ENCODE measurements around the gene HMGCS1. TPM values are rescaled to one million over a fixed set of nuclear protein-coding genes. Genes with fewer than 3 reads are reported as not detected.

HMGCS1 gene
- total RNA-seq, 1 donor from 2014 or later: 86.9 TPM

GRCh38 chr5:43305948-43306565 lies 7.2 kb downstream of the HMGCS1 start:
- H3K27ac Mint-ChIP-seq (ENCODE audit: unreplicated experiment): peak overlapping the region; percentile 53
- H3K9me3 Mint-ChIP-seq (ENCODE audit: low read depth): no peaks in the 10 kb centered on the region
- peaks cover 73% of the 10 kb centered on the region for H3K4me1 Mint-ChIP-seq (ENCODE audit: low read depth)
- no peak overlapping the region for H3K4me3 Mint-ChIP-seq (ENCODE audit: unreplicated experiment)
- no peak for DNase-seq (ENCODE audit: low spot score)
- TF ChIP-seq CTCF (IDR thresholded peaks at IDR 0.05): peak; percentile 91
- no peaks in the 10 kb centered on the region for H3K36me3 Mint-ChIP-seq (ENCODE audit: low read depth)
- no peaks in the 10 kb centered on the region for H3K27me3 Mint-ChIP-seq (ENCODE audit: low read depth)

GRCh38 chr5:43304525-43304924 lies 8.7 kb downstream of the HMGCS1 start:
- Mint-ChIP-seq H3K4me1 (ENCODE audit: low read depth) (peaks cover 63% of the 10 kb centered on the region), H3K36me3 (ENCODE audit: low read depth) (no peaks in the 10 kb centered on the region), H3K4me3 (ENCODE audit: unreplicated experiment) (no peak overlapping the region), H3K9me3 (ENCODE audit: low read depth) (no peaks in the 10 kb centered on the region), H3K27me3 (ENCODE audit: low read depth) (no peaks in the 10 kb centered on the region), H3K27ac (ENCODE audit: unreplicated experiment) (no peak overlapping the region)
- no peak for TF ChIP-seq CTCF (IDR thresholded peaks at IDR 0.05)
- DNase-seq (ENCODE audit: low spot score): no peak

- Mint-ChIP-seq H3K4me3 (ENCODE audit: unreplicated experiment) (no peak overlapping the region), H3K27me3 (ENCODE audit: low read depth) (no peaks in the 10 kb centered on the region), H3K36me3 (ENCODE audit: low read depth) (peaks cover 4% of the 10 kb centered on the region), H3K9me3 (ENCODE audit: low read depth) (no peaks in the 10 kb centered on the region), H3K4me1 (ENCODE audit: low read depth) (peaks cover 51% of the 10 kb centered on the region), H3K27ac (ENCODE audit: unreplicated experiment) (peak overlapping the region; percentile 10)
- DNase-seq (ENCODE audit: low spot score): no peak
- no peak for TF ChIP-seq CTCF (IDR thresholded peaks at IDR 0.05)
Measured at GRCh38 chr5:43303242-43303641, 10.0 kb downstream of the HMGCS1 start.

GRCh38 chr5:43302481-43302880 lies 10.7 kb downstream of the HMGCS1 start:
- H3K36me3 Mint-ChIP-seq (ENCODE audit: low read depth): peaks cover 8% of the 10 kb centered on the region
- H3K27ac Mint-ChIP-seq (ENCODE audit: unreplicated experiment): peak overlapping the region; percentile 45
- H3K9me3 Mint-ChIP-seq (ENCODE audit: low read depth): no peaks in the 10 kb centered on the region

GRCh38 chr5:43301653-43302091 lies 11.5 kb downstream of the HMGCS1 start:
- Mint-ChIP-seq H3K36me3 (ENCODE audit: low read depth) (peaks cover 13% of the 10 kb centered on the region), H3K27ac (ENCODE audit: unreplicated experiment) (peak overlapping the region; percentile 22), H3K9me3 (ENCODE audit: low read depth) (no peaks in the 10 kb centered on the region), H3K27me3 (ENCODE audit: low read depth) (no peaks in the 10 kb centered on the region), H3K4me1 (ENCODE audit: low read depth) (peaks cover 43% of the 10 kb centered on the region), H3K4me3 (ENCODE audit: unreplicated experiment) (no peak overlapping the region)
- DNase-seq (ENCODE audit: low spot score): no peak
- TF ChIP-seq CTCF (IDR thresholded peaks at IDR 0.05): no peak

More at GRCh38 chr5:43302481-43302880, 10.7 kb downstream of the HMGCS1 start:
- peaks cover 43% of the 10 kb centered on the region for H3K4me1 Mint-ChIP-seq (ENCODE audit: low read depth)
- TF ChIP-seq CTCF (IDR thresholded peaks at IDR 0.05): no peak
- no peak overlapping the region for H3K4me3 Mint-ChIP-seq (ENCODE audit: unreplicated experiment)
- no peaks in the 10 kb centered on the region for H3K27me3 Mint-ChIP-seq (ENCODE audit: low read depth)
- DNase-seq (ENCODE audit: low spot score): no peak

Measured in chondrocyte (in vitro differentiated cells).